NCI-H187 (cell line): Measurements from ENCODE around the gene IPPK.

Experiments
- DNase-seq, 2 experiments: peaks; one replicate each; lab custom pipeline; 2025; lab: John Stamatoyannopoulos, UW

The IPPK gene

DNA sequence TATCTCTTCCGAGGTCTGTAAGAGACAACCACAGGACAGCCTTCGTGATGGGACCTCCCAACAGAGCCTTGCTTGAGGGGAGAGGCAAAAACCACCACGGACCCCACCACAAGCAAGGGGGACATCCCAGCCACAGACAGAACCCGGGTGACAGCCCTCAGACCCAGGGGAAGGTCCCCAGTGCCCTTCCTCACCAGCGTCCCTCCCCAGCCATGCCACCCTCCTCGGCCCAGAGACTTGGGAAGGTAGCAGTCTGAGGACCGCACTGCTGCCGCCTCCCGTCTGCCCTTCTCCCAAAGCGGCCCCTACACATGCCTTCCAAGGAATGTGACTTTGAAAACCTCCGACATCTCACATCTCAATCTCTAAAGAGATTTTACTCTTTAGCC is 13.4 kb downstream of the IPPK start:
- no peak for DNase-seq

DNA sequence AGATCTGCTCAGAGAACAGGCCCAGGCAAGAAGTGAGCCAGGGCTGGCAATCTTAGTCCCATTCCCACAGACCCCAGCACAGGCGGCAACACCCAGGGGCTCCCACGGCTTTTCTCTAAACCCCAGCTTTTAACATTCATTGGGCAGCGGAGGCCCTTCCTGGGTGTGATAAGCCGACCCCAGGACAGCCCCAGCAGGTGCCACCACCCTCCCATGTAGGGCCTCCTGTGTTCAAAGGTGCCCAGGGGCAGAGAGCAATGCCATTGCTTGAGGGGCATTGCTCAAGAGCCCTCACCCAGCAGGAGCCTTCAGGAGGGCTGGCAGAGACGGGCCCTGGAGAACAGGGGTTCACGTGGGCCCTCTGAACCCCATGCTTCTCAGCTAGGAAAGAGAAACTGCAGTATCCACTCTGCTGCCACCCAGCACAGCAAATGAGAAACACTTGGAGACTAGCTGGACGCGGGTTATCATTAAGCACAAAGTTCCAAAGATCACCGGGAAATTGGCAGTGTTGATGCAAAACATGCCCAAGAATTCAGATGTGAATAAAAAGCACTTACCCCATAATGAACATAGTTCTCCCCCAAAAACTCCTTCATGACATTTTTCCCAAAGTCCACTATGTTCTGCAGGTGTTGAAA is 13.9 kb downstream of the IPPK start:
- DNase-seq = no peak

DNA sequence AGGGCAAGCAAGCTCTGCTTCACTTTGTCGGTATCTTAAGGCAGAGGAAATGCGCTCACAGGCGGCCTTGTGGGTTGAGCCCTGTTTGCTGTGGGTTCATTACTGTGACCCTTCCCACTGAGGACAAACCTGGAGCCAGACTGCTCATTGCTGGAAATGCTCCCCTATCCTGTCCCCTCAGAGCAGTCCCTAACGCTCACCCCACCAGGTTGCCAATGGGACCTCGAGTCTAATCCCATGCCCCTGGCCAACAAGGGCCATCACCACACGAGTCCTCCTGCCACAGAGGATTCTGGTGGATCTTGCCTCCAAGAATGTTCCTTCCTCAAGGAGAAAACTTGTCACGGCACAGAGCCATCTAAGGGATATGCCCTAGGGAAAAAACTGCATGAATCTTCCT is 14.6 kb downstream of the IPPK start:
- DNase-seq = no peak

DNA sequence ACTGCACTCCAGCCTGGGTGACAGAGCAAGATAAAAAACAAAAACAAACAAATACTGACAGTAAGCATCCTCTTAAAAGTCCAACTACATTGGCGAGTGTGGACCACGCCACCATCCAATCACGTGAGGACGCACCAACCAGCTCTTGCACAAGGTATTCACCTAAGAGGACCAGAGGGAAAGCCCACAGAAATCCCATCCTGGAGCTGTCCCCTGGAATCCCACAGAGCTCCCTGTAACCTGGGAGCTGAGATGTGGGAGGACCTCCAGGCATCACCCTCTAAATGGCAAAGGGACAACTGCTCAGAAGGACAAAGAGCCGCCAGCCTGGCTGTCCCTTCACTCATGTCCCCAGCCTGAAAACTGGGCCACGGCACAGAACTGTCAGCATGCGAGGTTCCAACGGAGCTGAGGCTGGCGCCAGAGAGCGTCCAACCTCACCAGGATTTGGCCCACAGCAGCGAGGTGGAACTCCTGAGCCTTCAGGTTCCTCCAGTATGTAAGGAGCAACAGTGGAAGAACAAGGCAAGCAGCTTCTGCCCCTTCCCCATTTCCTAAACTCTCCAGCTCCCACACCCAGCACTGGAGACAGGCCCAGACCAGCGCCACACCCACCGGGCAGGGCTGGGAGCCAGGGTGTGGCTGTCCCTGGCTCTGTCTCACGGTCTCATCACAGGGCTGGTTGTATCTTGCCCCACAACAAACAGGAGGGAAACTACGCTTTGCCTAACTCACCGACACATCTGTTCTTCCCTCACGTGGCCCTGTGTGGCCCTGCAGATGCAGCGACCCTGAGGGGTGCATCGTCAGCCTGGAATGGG is 15.2 kb downstream of the IPPK start:
- no peak for DNase-seq

DNA sequence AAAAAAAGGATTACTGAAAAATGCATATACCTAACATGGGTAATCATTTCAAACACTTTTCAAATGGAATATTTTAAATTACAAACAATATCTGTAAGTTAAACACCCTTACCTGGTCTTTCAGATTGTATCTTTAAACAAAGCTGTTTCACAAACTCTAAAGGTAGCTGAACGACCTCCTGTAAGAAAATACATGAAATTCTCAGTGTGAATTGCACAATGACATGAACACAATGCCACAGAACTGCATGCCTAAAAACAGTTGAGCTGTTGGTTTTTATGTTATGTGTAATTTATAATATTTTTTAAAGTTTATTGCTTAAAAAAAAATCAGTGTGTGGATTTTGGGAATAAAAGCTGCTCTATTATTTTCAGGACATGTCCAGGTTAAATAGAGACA is 17.5 kb downstream of the IPPK start:
- no peak for DNase-seq

DNA sequence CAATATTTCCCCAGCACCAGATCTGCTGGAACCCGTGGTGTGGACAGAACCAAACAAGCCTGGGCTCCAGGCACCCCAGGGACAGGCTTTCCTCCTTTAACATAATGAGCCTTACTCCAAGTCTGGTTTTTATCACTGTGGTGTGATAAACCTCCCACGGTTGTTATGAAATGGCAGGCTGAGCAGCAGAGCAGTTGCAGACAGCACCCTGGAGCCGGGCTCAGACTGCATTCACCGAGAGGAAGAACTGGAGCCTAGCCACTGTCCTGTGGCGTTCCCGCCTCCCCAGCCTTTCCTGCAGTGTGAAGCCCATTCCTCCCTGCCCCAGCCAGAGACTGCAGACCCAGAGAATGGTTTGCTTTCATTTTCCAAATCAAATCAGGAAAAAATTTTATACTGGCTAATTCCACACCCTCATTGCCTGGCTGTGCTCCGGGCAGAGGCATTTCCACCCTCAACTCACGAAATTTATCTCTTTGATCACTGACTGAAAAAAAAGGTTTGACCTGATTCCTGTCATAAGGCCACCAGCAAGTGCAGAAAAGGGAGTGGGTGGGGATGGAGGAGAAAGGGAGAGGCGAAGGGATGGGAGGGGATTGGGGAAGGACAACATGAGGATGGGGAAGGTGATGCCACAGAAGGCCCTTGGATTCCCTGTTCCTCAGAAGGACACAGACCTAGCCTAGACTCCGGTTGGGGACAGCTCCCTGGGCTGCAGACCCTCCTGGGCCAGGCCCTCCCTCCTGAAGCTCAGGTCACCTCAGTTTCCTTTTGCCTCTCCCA is 18.9 kb downstream of the IPPK start:
- no peak for DNase-seq

DNA sequence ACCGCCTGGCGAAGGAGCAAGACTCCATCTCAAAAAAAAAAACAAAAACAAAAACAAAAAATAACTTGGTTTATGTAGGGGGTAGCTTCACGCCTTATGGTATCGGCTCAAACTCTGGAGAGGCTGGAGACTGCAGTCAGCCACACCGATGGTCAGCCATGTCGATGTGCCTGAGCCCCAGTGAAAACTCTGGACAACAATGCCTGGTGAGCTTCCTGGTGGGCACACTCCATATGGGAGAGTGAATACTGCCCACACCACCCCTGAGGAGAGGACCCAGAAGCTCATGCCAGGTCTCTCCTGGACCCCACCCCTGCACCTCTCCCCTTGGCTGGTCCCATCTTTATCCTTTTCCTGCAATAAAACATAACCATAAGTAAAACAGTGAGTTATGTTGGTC is 19.6 kb downstream of the IPPK start:
- no peak for DNase-seq

DNA sequence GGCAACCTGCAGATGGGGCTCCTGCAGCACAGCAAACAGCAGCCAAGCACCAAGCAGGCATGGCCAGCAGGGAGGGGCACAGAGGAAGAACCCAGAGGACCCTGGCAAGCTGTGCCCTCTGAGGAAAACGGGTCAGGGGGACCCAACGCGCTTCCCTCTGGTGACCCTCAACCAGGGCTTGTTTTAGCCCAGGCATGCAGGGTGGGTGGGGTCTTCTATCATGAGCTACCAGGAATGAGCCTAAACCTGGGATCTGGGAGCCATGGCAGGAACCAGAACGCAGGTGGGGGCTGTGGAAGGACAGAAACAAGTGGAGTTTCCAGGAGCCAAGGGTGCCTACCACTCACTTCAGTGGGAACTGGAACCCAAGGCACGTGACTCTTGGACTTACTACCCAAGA is 20.9 kb downstream of the IPPK start:
- no peak for DNase-seq

DNA sequence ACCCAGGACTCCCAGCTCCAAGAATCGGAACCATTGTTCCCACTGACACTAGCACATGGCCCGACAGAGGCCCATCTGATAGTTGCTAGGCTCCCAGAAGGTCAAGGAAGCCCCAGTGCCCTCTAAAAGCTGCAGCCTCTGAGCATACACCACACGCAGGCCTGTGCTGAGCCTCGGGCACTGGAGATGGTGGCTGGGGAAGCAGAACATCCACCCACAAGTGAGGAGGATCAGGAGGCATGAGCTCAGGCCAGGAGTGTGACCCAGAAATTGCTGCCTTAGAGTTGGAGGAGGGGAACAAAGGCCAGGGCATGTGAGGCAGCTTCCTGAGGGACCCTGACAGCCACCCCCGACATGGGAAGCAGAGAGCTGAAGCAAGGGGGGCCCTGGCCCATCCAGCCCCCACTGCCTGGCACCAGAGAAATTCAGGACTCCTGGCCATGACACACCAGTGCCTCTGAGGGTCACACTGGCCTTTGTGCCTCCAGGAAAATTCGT is 21.4 kb downstream of the IPPK start:
- DNase-seq = no peak

DNA sequence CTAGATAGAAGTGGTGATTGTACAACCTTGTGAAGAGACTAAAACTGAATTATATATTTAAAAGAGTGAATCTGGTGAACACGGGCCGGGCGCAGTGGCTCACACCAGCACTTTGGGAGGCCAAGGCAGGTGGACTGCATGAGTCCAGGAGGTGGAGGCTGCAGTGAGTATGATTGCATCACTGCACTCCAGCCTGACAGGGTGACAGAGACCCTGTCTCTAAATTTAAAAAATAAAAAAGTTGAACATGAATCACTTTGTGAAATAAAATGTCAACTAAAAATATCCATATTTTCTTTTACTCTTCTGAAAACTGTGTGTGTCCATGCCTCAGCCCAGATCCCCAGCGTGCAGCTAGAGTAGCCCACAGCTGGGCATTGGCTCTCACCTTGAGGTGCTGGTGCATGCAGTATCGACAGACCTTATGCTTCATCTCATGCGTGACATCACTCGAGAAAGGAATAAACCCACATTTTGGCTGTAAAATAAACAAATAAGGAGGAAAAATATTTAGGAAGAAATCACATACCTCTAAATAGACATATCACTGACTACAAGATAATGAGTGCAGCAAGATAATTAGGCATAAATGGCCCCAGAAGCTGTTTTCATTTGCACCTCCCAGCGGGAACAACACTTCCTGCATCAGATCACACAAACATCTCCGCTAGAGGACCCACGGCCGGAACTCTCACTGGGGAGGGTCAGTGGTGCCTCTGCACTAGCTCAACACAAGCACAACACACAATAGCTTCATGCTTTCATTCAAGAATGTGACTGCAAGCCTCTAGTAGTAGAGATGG is 22.1 kb downstream of the IPPK start:
- DNase-seq = no peak

DNA sequence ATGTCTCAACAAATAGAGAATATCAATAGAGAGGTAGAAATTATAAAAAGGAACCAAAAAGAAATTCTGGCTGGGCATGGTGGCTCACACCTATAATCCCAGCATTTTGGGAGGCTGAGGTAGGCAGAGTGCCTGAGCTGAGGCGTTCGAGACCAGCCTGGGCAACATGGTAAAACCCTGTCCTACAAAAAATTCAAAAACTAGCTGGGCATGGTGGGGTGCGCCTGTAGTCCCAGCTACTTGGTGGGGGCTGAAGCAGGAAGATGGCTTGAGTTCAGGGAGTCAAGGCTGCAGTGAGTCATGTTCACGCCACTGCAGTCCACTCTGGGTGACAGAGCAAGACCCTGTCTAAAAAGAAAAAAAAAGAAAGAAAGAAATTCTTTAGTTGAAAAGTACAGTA is 24.9 kb downstream of the IPPK start:
- DNase-seq = no peak

DNA sequence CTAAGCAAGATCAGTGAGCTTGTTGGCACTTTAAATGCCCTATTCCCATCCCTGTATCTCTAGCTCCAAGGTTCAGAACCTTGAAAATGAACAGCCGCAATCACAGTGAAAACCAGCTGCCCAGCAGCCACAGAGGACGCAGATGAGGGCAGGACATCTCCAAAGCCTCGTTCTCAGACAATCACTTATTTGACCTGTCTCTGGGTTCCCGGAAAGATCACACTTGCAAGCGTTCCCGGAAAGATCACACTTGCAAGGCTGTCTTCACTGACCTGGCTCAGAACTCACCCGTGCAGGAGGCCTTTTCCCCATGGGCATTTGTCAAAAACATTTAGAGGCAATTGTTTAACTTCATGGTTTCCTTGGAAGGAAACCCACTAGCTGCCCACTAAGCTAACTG is 25.7 kb downstream of the IPPK start:
- no peak for DNase-seq

DNA sequence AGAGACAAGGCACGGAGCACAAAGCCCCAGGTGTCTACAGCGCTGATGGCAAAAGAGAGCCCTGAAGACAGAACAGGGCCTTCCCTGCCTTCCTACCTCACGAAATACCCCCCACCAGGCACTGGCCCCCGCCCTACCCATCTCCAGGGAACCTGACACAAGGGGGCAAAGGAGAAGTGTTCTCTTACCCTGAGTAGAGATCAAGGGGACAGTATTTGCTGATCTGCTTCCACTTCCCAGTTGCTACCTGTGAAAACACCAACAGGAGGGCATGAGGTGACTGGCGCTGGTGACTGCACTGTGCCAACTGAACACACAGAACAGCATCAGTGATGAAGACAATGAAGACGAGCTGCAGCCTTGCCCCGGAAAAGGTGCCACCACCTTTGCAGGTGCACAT is 27.4 kb downstream of the IPPK start:
- DNase-seq = no peak

DNA sequence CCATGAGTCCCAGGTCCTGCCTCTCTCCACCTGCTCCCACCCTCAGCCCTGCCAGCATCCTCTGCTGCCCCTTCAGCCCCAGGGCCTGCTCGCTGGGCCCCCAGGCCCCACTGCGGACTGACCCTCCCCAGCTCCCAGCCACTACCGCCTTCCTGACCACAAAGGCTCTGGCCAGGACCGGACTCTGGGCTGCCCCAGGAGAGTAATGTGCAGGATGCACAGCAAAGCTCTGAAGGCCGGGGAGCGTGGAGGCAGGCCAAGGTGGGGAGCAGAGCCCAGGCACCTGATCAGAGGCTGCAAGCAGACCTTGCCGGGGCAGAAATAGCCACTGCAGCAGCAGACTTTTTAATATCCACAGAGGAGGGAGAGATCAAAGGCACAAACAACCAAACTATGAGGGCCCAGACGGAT is 27.9 kb downstream of the IPPK start:
- DNase-seq = no peak

DNA sequence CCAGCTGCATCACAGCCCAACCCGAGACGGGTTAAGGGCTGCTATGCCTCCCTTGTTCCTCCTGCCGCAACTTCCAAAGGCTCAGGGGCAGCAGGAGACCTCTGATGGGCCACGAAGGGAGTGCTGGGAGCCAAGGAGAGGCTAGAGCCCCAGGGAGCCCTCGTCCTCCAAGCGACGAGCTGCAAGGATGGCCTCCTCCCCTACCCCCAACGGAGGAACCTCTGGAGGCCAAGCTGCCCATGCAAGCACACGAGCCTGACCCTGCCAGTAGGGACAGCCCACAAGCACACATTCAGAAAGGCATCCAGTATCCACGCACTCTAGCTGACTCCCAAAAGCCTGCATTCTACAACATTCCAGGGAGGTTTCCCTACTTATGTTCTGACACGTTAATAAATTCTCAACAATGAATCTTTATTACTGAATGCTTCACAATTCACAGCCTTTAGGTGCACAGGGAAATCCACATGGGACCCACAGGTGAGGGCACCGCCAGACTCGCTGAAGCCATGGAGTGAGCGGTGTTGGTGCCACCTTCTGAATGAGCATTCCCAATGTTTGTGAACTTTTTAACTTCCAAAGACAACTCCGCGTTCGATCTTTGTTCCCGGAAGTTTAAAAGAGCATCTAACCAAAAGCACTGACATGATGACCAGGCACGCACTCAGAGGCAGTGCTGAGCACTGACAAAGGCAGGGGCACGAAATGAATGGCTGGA is 28.7 kb downstream of the IPPK start:
- DNase-seq = no peak

DNA sequence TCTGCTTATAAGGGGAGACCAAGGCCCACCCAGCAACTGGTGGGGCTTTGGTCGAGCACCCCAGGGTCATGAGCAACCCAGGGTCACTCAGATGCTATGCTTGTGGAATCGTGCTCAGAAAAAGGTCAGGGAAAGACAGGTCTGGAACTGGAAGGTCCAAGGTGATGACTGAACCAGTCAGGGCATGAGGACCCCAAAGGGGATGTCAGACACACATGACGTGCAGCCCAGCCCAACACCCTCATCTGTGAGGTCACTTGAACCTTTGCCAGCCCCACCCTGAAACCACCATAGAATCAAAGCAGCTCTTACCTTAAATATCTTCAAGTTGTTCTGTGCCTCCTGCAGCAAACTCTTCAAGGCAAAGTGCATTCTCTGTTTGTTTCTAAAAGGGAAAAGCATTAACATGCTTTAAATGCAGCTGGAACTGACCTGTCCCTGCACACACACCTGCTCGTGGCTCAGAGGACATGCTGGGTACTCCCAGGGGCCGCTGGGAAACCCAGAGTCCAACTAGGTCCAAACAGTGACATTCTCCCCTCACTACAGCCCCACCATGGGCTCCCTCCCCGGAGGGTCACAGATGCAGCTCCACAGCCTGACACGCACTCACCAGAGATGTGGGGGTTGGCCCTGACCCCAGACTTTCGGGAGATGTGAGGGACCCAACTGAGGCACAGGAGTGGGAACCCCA is 29.4 kb downstream of the IPPK start:
- DNase-seq = no peak

DNA sequence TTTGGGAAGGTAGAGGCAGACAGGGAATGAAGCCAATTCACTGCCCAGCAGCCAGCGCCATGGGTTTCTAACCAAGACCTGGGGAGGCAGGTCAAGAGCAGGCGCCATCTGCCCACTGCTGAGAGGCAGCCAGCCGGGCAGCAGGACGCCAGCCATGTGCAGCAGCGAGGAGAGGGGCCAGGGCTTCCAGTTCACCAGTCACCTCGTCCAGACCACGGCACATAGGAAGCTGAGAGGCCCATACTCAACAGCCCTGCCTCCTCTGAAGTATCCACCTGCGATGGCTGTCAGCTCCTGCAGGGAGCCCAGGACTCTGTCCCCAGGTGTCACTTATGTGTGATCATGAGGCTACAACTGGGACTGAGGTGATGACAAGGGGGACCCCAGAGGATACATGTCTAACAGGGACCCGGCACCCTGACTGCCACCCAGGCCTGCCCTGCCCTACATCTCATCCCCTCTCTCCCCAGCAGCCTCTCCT is 30.1 kb downstream of the IPPK start:
- DNase-seq = no peak

DNA sequence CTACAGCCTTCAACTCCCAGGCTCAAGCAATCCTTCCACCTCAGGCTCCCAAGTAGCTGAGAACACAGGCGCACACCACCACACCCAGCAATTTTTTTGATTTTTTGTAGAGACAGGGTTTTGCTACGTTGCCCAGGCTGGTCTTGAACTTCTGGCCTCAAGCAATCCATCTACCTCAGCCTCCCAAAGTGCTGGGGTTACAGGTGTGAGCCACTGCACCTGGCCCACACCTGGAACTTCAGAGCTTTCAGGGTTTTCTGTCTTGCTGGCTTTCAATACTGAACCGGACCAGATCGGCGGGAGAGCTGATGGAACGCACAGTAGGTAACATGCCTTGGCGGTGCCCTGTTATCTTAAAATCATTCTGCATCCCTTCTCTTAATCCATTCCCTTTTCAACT is 30.8 kb downstream of the IPPK start:
- DNase-seq = no peak

DNA sequence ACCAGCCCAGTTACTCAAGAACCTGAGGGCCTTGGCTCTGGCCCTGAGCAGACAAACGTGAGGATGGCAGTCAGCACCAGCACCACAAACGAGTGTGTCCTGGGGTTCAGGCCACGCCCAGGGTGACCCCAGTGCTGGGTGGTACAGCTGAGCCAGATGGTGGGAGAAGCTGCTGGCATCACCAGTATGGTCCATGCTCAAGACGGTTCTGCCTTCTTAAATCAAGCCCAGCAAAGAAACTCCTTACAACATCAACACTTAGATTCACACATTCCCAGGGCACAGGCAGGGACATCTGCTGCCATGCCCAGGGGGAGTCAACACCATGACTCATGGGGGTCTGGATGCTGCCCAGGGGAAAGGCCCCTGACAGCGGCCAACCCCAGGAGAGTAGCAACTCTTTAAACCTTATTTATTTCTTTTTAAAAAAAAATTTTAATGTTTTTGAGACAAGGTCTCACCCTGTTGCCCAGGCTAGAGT is 31.3 kb downstream of the IPPK start:
- no peak for DNase-seq

DNA sequence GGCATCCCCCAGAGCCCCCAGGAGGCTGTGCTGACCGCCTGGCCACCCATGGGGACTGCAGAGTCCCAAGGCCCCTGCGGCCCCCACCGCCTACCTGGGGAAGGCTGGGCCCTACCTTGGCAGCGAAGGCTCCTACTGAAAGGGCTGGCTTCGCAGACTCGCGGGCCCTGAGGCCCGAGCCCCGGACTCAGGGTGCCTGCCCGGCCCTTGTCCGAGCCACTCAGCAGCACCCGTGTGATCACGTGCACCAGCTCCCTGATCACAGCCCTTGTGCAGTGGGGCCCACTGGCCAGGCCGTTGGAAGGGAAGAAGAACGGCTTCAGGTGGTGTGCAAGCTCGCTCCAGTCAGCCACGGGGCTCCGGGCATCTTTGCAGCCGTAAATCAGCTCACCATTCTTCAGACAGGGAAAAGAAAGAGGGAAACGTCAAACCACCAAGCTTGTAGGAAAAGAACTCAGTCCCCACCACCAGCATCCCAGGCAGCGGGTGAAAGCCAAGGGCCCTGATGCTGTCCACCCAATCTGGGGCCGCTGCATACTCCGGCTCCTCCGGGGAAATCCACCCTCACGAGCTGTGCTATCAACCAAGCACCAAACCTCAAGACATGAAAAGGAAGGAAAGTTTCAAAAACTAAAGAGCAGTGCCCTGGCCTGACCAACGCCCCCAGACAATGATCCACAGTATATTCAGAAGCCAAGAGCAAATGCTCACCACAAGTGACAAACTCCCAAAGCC is 31.9 kb downstream of the IPPK start:
- DNase-seq = no peak
